ENCODE measurements around the gene APOL2.
"Not testable (repeated sequence)": the region's sequence is repeated elsewhere in the genome, so short reads cannot be mapped to it uniquely, and the experiment has no call there.

Gene APOL2

GRCh38 chr22:36228944-36229343 is 10.4 kb downstream of the APOL2 start:
- intact Hi-C loops (cut with DNase I) = no loop called here
- no peak for DNase-seq

- DNase-seq; intact Hi-C loops (cut with DNase I): not testable (repeated sequence)
These were observed 11.0 kb downstream of the APOL2 start for GRCh38 chr22:36228369-36228768.

- DNase-seq = no peak
- intact Hi-C loops (cut with DNase I) = no loop called here
These were observed 11.5 kb downstream of the APOL2 start for GRCh38 chr22:36227806-36228205.

- intact Hi-C loops (cut with DNase I) = no loop called here
- DNase-seq = no peak
These were observed 11.9 kb downstream of the APOL2 start for GRCh38 chr22:36227396-36227795.

- DNase-seq = no peak
- intact Hi-C loops (cut with DNase I) = no loop called here
These were observed 13.1 kb downstream of the APOL2 start for GRCh38 chr22:36226189-36226588.

- no peak for DNase-seq
- intact Hi-C loops (cut with DNase I) = no loop called here
These were observed 13.9 kb downstream of the APOL2 start for GRCh38 chr22:36225333-36225922.

GRCh38 chr22:36224245-36224644 is 15.1 kb downstream of the APOL2 start:
- intact Hi-C loops (cut with DNase I) = no loop called here

GRCh38 chr22:36223504-36223903 is 15.8 kb downstream of the APOL2 start:
- DNase-seq = no peak
- intact Hi-C loops (cut with DNase I) = no loop called here

More at GRCh38 chr22:36224245-36224644, 15.1 kb downstream of the APOL2 start:
- no peak for DNase-seq

- DNase-seq = no peak
- intact Hi-C loops (cut with DNase I) = no loop called here
These were observed 16.4 kb downstream of the APOL2 start for GRCh38 chr22:36222887-36223450.

GRCh38 chr22:36221799-36222751 is 17.3 kb downstream of the APOL2 start:
- peak in 39 of 42 donors; percentile 37 to 83 (median 59) for DNase-seq
- intact Hi-C loops (cut with DNase I) = no loop called here

GRCh38 chr22:36220451-36220921 is 18.8 kb downstream of the APOL2 start:
- DNase-seq = peak in 1 of 42 donors; percentile 69
- intact Hi-C loops (cut with DNase I) = no loop called here

- intact Hi-C loops (cut with DNase I) = no loop called here
- DNase-seq = no peak
These were observed 20.6 kb downstream of the APOL2 start for GRCh38 chr22:36218648-36219193.

- intact Hi-C loops (cut with DNase I) = no loop called here
- DNase-seq = no peak
These were observed 23.3 kb downstream of the APOL2 start for GRCh38 chr22:36215981-36216380.

- intact Hi-C loops (cut with DNase I) = no loop called here
- no peak for DNase-seq
These were observed 25.7 kb downstream of the APOL2 start for GRCh38 chr22:36213586-36213985.

GRCh38 chr22:36212901-36213300 is 26.4 kb downstream of the APOL2 start:
- intact Hi-C loops (cut with DNase I) = no loop called here
- DNase-seq = no peak

- intact Hi-C loops (cut with DNase I) = no loop called here
- DNase-seq = peak in 9 of 42 donors; percentile 17 to 52 (median 24)
These were observed 28.0 kb downstream of the APOL2 start for GRCh38 chr22:36211237-36211861.

GRCh38 chr22:36210224-36210623 is 29.1 kb downstream of the APOL2 start:
- no peak for DNase-seq
- intact Hi-C loops (cut with DNase I) = no loop called here

GRCh38 chr22:36209488-36209908 is 29.8 kb downstream of the APOL2 start:
- intact Hi-C loops (cut with DNase I); DNase-seq: not testable (repeated sequence)

GRCh38 chr22:36208914-36209313 is 30.4 kb downstream of the APOL2 start:
- intact Hi-C loops (cut with DNase I) = no loop called here
- no peak for DNase-seq
